ENCODE measurements around the gene NTRK1. TPM values are rescaled to one million over a fixed set of nuclear protein-coding genes. Genes with fewer than 3 reads are reported as not detected.

The NTRK1 gene
- total RNA-seq, 3 donors from 2014 or later = 0.16 to 4.9 (median 0.73) TPM

GRCh38 chr1:156884560-156885184 lies 24.0 kb downstream of the NTRK1 start:
- no peak overlapping the region for H3K4me3 ChIP-seq
- no peaks in the 10 kb centered on the region for H3K4me1 ChIP-seq
- intact Hi-C loops (cut with DNase I; ENCODE audit: low total_unique reads) = loop anchor here (1.0 kb wide), 1 partner anchor 35 kb away; no protein-coding TSS in a partner anchor

DNA sequence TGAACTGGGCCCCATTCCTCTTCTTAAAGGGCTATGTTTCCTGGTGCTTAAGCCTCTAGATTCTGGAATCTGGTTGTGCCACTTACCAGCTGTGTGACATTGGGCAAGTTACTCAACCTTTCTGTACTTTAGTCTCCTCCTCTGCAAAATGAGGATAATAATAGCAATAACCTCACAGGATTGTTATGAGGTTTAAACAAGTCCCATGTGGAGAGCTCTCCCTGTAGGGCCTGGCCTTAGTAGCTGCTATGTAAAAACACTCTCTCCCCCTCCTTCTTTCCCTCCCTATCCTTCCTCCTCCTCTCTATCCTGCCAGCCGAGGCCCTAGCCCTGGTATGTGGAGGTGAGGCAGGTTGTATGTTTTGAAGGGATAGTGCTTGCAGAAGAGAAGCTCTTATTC lies 24.6 kb downstream of the NTRK1 start:
- H3K27me3 ChIP-seq = peaks cover 0 to 6% of the 10 kb centered on the region in 2 donors
- no peak for DNase-seq (ENCODE audit: low spot score in 2 of 2)
- intact Hi-C loops (cut with DNase I; ENCODE audit: low total_unique reads) = loop anchor here (1.0 kb wide), 1 partner anchor 36 kb away; no protein-coding TSS in a partner anchor
- H3K4me1 ChIP-seq = no peaks in the 10 kb centered on the region
- no peaks in the 10 kb centered on the region for H3K36me3 ChIP-seq
- peak overlapping the region in 1 of 2 donors; percentile 77 for H3K27ac ChIP-seq
- TF ChIP-seq POLR2A (IDR thresholded peaks at IDR 0.05) (no peak), POLR2AphosphoS5 (IDR thresholded peaks at IDR 0.05) (no peak)
- TF ChIP-seq, protein P1, sequence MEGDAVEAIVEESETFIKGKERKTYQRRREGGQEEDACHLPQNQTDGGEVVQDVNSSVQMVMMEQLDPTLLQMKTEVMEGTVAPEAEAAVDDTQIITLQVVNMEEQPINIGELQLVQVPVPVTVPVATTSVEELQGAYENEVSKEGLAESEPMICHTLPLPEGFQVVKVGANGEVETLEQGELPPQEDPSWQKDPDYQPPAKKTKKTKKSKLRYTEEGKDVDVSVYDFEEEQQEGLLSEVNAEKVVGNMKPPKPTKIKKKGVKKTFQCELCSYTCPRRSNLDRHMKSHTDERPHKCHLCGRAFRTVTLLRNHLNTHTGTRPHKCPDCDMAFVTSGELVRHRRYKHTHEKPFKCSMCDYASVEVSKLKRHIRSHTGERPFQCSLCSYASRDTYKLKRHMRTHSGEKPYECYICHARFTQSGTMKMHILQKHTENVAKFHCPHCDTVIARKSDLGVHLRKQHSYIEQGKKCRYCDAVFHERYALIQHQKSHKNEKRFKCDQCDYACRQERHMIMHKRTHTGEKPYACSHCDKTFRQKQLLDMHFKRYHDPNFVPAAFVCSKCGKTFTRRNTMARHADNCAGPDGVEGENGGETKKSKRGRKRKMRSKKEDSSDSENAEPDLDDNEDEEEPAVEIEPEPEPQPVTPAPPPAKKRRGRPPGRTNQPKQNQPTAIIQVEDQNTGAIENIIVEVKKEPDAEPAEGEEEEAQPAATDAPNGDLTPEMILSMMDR (IDR thresholded peaks at IDR 0.05) = no peak
- H3K4me3 ChIP-seq = no peak overlapping the region
- no peaks in the 10 kb centered on the region for H3K9me3 ChIP-seq

More at GRCh38 chr1:156884560-156885184, 24.0 kb downstream of the NTRK1 start:
- H3K27me3 ChIP-seq = peaks cover 0 to 6% of the 10 kb centered on the region in 2 donors
- TF ChIP-seq POLR2A (IDR thresholded peaks at IDR 0.05) = no peak
- TF ChIP-seq, protein P1 (IDR thresholded peaks at IDR 0.05) = no peak
- no peak for TF ChIP-seq POLR2AphosphoS5 (IDR thresholded peaks at IDR 0.05)
- H3K27ac ChIP-seq = peak overlapping the region in 1 of 2 donors; percentile 77
- H3K9me3 ChIP-seq = no peaks in the 10 kb centered on the region
- no peaks in the 10 kb centered on the region for H3K36me3 ChIP-seq
- no peak for DNase-seq (ENCODE audit: low spot score in 2 of 2)

GRCh38 chr1:156885880-156886355 lies 25.3 kb downstream of the NTRK1 start:
- no peak for TF ChIP-seq POLR2A (IDR thresholded peaks at IDR 0.05)
- intact Hi-C loops (cut with DNase I; ENCODE audit: low total_unique reads) = loop anchor here (1.0 kb wide), 1 partner anchor 37 kb away; no protein-coding TSS in a partner anchor
- DNase-seq (ENCODE audit: low spot score in 2 of 2) = no peak
- Histone ChIP-seq H3K27ac (peak overlapping the region in 1 of 2 donors; percentile 77), H3K4me1 (no peaks in the 10 kb centered on the region), H3K36me3 (no peaks in the 10 kb centered on the region), H3K4me3 (no peak overlapping the region), H3K27me3 (peaks cover 0 to 6% of the 10 kb centered on the region in 2 donors), H3K9me3 (no peaks in the 10 kb centered on the region)

DNA sequence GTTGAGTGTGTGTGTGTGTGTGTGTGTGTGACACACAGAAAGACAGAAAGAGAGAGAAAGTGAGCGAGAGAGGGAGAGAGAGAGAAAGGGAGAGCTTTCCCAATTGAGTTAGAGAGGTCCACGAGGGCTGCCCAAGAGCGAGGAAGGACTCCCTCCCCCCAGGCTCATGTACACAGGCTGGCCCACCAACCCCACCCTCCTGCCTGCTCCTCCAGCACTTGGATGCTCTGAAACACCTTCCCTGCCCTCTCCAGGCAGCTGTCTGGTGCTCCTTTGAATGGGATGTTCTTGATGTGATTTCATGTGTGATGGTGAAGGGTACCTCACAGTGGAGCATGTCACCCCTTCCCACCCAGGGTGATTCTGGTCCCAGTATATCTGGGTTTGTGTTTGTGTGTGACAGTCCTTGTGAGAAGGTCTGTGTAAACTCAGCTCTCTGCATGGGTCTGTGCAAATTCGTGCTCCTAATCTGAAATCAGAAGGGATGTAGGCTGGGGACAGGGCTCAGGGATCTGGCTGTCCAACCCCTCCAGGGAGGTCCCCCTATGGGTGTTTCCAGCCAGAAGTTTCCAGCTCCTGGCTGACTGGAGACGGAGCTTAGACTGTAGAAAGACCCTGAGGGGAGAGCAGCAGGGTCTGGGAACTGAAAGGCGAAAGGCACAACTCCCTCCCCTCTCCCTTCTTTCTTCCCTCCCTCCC lies 26.1 kb downstream of the NTRK1 start:
- H3K27ac ChIP-seq = peak overlapping the region in 1 of 2 donors; percentile 77
- no peaks in the 10 kb centered on the region for H3K9me3 ChIP-seq

GRCh38 chr1:156887317-156887716 lies 26.7 kb downstream of the NTRK1 start:
- intact Hi-C loops (cut with DNase I; ENCODE audit: low total_unique reads) = no loop called here
- no peak overlapping the region for H3K4me3 ChIP-seq
- H3K4me1 ChIP-seq = no peaks in the 10 kb centered on the region
- H3K27ac ChIP-seq = peak overlapping the region in 1 of 2 donors; percentile 77
- no peaks in the 10 kb centered on the region for H3K9me3 ChIP-seq
- TF ChIP-seq POLR2A (IDR thresholded peaks at IDR 0.05) (no peak), POLR2AphosphoS5 (IDR thresholded peaks at IDR 0.05) (no peak)
- TF ChIP-seq, protein P1 (IDR thresholded peaks at IDR 0.05) = no peak
- no peak for DNase-seq (ENCODE audit: low spot score in 2 of 2)
- H3K27me3 ChIP-seq = peaks cover 0 to 6% of the 10 kb centered on the region in 2 donors
- no peaks in the 10 kb centered on the region for H3K36me3 ChIP-seq

More for the DNA sequence above, 26.1 kb downstream of the NTRK1 start:
- H3K36me3 ChIP-seq = no peaks in the 10 kb centered on the region
- H3K27me3 ChIP-seq = peaks cover 0 to 6% of the 10 kb centered on the region in 2 donors
- no peak for TF ChIP-seq POLR2A (IDR thresholded peaks at IDR 0.05)
- no peak for TF ChIP-seq POLR2AphosphoS5 (IDR thresholded peaks at IDR 0.05)
- TF ChIP-seq, protein P1 (IDR thresholded peaks at IDR 0.05) = no peak
- H3K4me3 ChIP-seq = no peak overlapping the region
- intact Hi-C loops (cut with DNase I; ENCODE audit: low total_unique reads) = no loop called here
- H3K4me1 ChIP-seq = no peaks in the 10 kb centered on the region
- DNase-seq (ENCODE audit: low spot score in 2 of 2) = no peak

All from breast epithelium (tissue), 4 donors.